Measurements from ENCODE around the gene RCAN1. TPM values are rescaled to one million over a fixed set of nuclear protein-coding genes. Genes with fewer than 3 reads are reported as not detected.

Gene RCAN1
- total and polyA plus RNA-seq, 9 of the 15 experiments (the other 6 are each of a cell fraction or from before 2014, with no cell fraction given), result 4.4 to 16.5 (median 12.3) TPM

DNA sequence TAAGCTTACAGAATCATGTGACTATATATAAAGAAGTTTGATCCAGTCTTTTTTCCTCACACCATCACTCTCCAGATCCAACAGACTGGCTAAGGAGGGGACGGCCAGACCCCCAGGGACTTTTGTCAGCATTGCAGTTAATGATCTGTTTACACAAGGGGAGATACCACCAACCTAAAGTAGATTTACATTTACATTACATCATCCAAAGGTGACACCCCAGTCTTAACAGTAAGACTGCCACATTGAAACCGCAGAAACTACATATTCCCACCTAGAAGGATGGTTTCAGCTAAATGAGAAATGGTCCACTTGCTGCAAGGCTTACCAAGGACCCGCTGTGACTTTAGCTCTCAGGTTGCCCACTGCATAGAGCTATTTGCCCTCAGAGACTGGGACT is 3.4 kb downstream of the RCAN1 start (continued):
- no peak for TF ChIP-seq TSHZ1 (CRISPR knock-in tag; IDR thresholded peaks at IDR 0.05)
- no peak for TF ChIP-seq PCBP1 (IDR thresholded peaks at IDR 0.05; ENCODE audit: low read depth, low read length, poor library complexity, severe bottlenecking)
- no peak for TF ChIP-seq ATF1 (CRISPR knock-in tag; IDR thresholded peaks at IDR 0.05)
- no peak for TF ChIP-seq ATF1 (tag; IDR thresholded peaks at IDR 0.05)
- no peak for TF ChIP-seq JUN (IDR thresholded peaks at IDR 0.05; ENCODE audit: borderline replicate concordance, low read depth, low read length)
- no peak for TF ChIP-seq JUN (CRISPR knock-in tag; IDR thresholded peaks at IDR 0.05; ENCODE audit: borderline replicate concordance)
- TF ChIP-seq HOMEZ (CRISPR knock-in tag; IDR thresholded peaks at IDR 0.05), result no peak
- no peak for TF ChIP-seq KDM2B (CRISPR knock-in tag; IDR thresholded peaks at IDR 0.05)
- TF ChIP-seq ZNF561 (CRISPR knock-in tag; conservative IDR thresholded peaks at IDR 0.05), result no peak
- peak; percentile 14 to 45; a peak in 2 of 4 replicates for TF ChIP-seq TRIM24 (IDR thresholded peaks at IDR 0.05)
- no peak for TF ChIP-seq SRSF7 (optimal IDR thresholded peaks at IDR 0.05; ENCODE audit: low read depth, low read length)
- no peak for TF ChIP-seq MIER1 (IDR thresholded peaks at IDR 0.05; ENCODE audit: low read depth)
- TF ChIP-seq, protein P1, sequence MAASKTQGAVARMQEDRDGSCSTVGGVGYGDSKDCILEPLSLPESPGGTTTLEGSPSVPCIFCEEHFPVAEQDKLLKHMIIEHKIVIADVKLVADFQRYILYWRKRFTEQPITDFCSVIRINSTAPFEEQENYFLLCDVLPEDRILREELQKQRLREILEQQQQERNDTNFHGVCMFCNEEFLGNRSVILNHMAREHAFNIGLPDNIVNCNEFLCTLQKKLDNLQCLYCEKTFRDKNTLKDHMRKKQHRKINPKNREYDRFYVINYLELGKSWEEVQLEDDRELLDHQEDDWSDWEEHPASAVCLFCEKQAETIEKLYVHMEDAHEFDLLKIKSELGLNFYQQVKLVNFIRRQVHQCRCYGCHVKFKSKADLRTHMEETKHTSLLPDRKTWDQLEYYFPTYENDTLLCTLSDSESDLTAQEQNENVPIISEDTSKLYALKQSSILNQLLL (CRISPR knock-in tag; IDR thresholded peaks at IDR 0.05; ENCODE audit: borderline replicate concordance), result no peak
- TF ChIP-seq, protein P2, sequence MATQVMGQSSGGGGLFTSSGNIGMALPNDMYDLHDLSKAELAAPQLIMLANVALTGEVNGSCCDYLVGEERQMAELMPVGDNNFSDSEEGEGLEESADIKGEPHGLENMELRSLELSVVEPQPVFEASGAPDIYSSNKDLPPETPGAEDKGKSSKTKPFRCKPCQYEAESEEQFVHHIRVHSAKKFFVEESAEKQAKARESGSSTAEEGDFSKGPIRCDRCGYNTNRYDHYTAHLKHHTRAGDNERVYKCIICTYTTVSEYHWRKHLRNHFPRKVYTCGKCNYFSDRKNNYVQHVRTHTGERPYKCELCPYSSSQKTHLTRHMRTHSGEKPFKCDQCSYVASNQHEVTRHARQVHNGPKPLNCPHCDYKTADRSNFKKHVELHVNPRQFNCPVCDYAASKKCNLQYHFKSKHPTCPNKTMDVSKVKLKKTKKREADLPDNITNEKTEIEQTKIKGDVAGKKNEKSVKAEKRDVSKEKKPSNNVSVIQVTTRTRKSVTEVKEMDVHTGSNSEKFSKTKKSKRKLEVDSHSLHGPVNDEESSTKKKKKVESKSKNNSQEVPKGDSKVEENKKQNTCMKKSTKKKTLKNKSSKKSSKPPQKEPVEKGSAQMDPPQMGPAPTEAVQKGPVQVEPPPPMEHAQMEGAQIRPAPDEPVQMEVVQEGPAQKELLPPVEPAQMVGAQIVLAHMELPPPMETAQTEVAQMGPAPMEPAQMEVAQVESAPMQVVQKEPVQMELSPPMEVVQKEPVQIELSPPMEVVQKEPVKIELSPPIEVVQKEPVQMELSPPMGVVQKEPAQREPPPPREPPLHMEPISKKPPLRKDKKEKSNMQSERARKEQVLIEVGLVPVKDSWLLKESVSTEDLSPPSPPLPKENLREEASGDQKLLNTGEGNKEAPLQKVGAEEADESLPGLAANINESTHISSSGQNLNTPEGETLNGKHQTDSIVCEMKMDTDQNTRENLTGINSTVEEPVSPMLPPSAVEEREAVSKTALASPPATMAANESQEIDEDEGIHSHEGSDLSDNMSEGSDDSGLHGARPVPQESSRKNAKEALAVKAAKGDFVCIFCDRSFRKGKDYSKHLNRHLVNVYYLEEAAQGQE (IDR thresholded peaks at IDR 0.05; ENCODE audit: borderline replicate concordance), result no peak
- TF ChIP-seq, protein P2 (CRISPR knock-in tag; IDR thresholded peaks at IDR 0.05; ENCODE audit: low read depth), result no peak
- TF ChIP-seq KHSRP (IDR thresholded peaks at IDR 0.05), result no peak
